ENCODE measurements around the gene BLTP2.
A peak's percentile ranks its signal among the peaks of the same experiment; 100 is the strongest.

The BLTP2 gene

GRCh38 chr17:28686296-28686695 is 41.3 kb upstream of the BLTP2 start:
- H2BK12ac ChIP-seq (ENCODE audit: low read length in 2 of 2), result no peak overlapping the region
- H2BK5ac ChIP-seq (ENCODE audit: low read depth, low read length, poor library complexity, severe bottlenecking), result no peak overlapping the region
- no peaks in the 10 kb centered on the region for H3K4me1 ChIP-seq (ENCODE audit: control insufficient read depth, insufficient read depth, low read depth, low read length)
- no peak overlapping the region for H2BK15ac ChIP-seq (ENCODE audit: low read depth, poor library complexity, severe bottlenecking)
- H3K4ac ChIP-seq (ENCODE audit: low read depth in 1 of 2, low read length in 2 of 2), result no peak overlapping the region
- no peak overlapping the region for H4K91ac ChIP-seq (ENCODE audit: low read length)
- H3K14ac ChIP-seq (ENCODE audit: low read length in 2 of 2), result no peak overlapping the region
- H2BK120ac ChIP-seq (ENCODE audit: low read depth, low read length), result no peak overlapping the region
- H3K9ac ChIP-seq (ENCODE audit: low read length), result no peak overlapping the region
- no peak for DNase-seq
- WGBS, result 100% methylated on average over 4 of the region's 4 CpGs
- no peak overlapping the region for H2AFZ ChIP-seq (ENCODE audit: low read depth, low read length)
- peaks cover 84 to 97% of the 10 kb centered on the region in 2 experiments for H3K36me3 ChIP-seq (ENCODE audit: control insufficient read depth in 1 of 2, insufficient read depth in 2 of 2, low read depth in 1 of 2, low read length in 2 of 2)
- H3K4me2 ChIP-seq (ENCODE audit: low read length, poor library complexity, severe bottlenecking), result no peak overlapping the region
- H3K23ac ChIP-seq (ENCODE audit: low read length in 2 of 2), result no peak overlapping the region
- H3K9me3 ChIP-seq (ENCODE audit: control insufficient read depth, low read length), result no peaks in the 10 kb centered on the region
- H4K8ac ChIP-seq (ENCODE audit: low read length), result no peak overlapping the region
- no peak overlapping the region for H2AK5ac ChIP-seq (ENCODE audit: low read length, severe bottlenecking)
- H3K79me1 ChIP-seq (replicated peaks; ENCODE audit: low read length, poor library complexity, severe bottlenecking), result peaks cover 17% of the 10 kb centered on the region
- H3K27ac ChIP-seq (ENCODE audit: low read length, poor library complexity, severe bottlenecking), result no peak overlapping the region
- no peak overlapping the region for H3K4me3 ChIP-seq (ENCODE audit: insufficient read depth in 1 of 2, low read depth in 1 of 2, low read length in 2 of 2)
- no peak overlapping the region for H3K18ac ChIP-seq (ENCODE audit: low read depth in 1 of 2, low read length in 2 of 2)
- H3K27me3 ChIP-seq (ENCODE audit: control insufficient read depth in 1 of 2, insufficient read depth in 1 of 2, low read length in 2 of 2), result no peaks in the 10 kb centered on the region

- H2BK5ac ChIP-seq (ENCODE audit: low read depth, low read length, poor library complexity, severe bottlenecking), result no peak overlapping the region
- no peak overlapping the region for H2BK15ac ChIP-seq (ENCODE audit: low read depth, poor library complexity, severe bottlenecking)
- no peak overlapping the region for H3K4me2 ChIP-seq (ENCODE audit: low read length, poor library complexity, severe bottlenecking)
- no peaks in the 10 kb centered on the region for H3K27me3 ChIP-seq (ENCODE audit: control insufficient read depth in 1 of 2, insufficient read depth in 1 of 2, low read length in 2 of 2)
- H2AK5ac ChIP-seq (ENCODE audit: low read length, severe bottlenecking), result no peak overlapping the region
- no peak overlapping the region for H3K9ac ChIP-seq (ENCODE audit: low read length)
- peaks cover 17% of the 10 kb centered on the region for H3K79me1 ChIP-seq (replicated peaks; ENCODE audit: low read length, poor library complexity, severe bottlenecking)
- no peaks in the 10 kb centered on the region for H3K9me3 ChIP-seq (ENCODE audit: control insufficient read depth, low read length)
- WGBS, result 95% methylated on average over 5 of the region's 5 CpGs
- H3K27ac ChIP-seq (ENCODE audit: low read length, poor library complexity, severe bottlenecking), result no peak overlapping the region
- no peak for DNase-seq
- no peak overlapping the region for H2AFZ ChIP-seq (ENCODE audit: low read depth, low read length)
- H3K18ac ChIP-seq (ENCODE audit: low read depth in 1 of 2, low read length in 2 of 2), result no peak overlapping the region
- no peaks in the 10 kb centered on the region for H3K4me1 ChIP-seq (ENCODE audit: control insufficient read depth, insufficient read depth, low read depth, low read length)
- H3K4ac ChIP-seq (ENCODE audit: low read depth in 1 of 2, low read length in 2 of 2), result no peak overlapping the region
- H4K91ac ChIP-seq (ENCODE audit: low read length), result no peak overlapping the region
- H2BK12ac ChIP-seq (ENCODE audit: low read length in 2 of 2), result no peak overlapping the region
- H3K14ac ChIP-seq (ENCODE audit: low read length in 2 of 2), result no peak overlapping the region
- no peak overlapping the region for H3K23ac ChIP-seq (ENCODE audit: low read length in 2 of 2)
- no peak overlapping the region for H4K8ac ChIP-seq (ENCODE audit: low read length)
- no peak overlapping the region for H2BK120ac ChIP-seq (ENCODE audit: low read depth, low read length)
- no peak overlapping the region for H3K4me3 ChIP-seq (ENCODE audit: insufficient read depth in 1 of 2, low read depth in 1 of 2, low read length in 2 of 2)
- peaks cover 83 to 97% of the 10 kb centered on the region in 2 experiments for H3K36me3 ChIP-seq (ENCODE audit: control insufficient read depth in 1 of 2, insufficient read depth in 2 of 2, low read depth in 1 of 2, low read length in 2 of 2)
Measured at GRCh38 chr17:28685366-28685765, 40.4 kb upstream of the BLTP2 start.

GRCh38 chr17:28684963-28685362 is 40.0 kb upstream of the BLTP2 start:
- no peak overlapping the region for H3K4me3 ChIP-seq (ENCODE audit: insufficient read depth in 1 of 2, low read depth in 1 of 2, low read length in 2 of 2)
- H3K18ac ChIP-seq (ENCODE audit: low read depth in 1 of 2, low read length in 2 of 2), result no peak overlapping the region
- no peak overlapping the region for H2BK5ac ChIP-seq (ENCODE audit: low read depth, low read length, poor library complexity, severe bottlenecking)
- H4K8ac ChIP-seq (ENCODE audit: low read length), result no peak overlapping the region
- H3K36me3 ChIP-seq (ENCODE audit: control insufficient read depth in 1 of 2, insufficient read depth in 2 of 2, low read depth in 1 of 2, low read length in 2 of 2), result peaks cover 82 to 96% of the 10 kb centered on the region in 2 experiments
- no peak overlapping the region for H3K9ac ChIP-seq (ENCODE audit: low read length)
- H3K27me3 ChIP-seq (ENCODE audit: control insufficient read depth in 1 of 2, insufficient read depth in 1 of 2, low read length in 2 of 2), result no peaks in the 10 kb centered on the region
- no peak overlapping the region for H3K23ac ChIP-seq (ENCODE audit: low read length in 2 of 2)
- no peaks in the 10 kb centered on the region for H3K9me3 ChIP-seq (ENCODE audit: control insufficient read depth, low read length)
- WGBS, result 21% methylated on average over 3 of the region's 3 CpGs
- H2AFZ ChIP-seq (ENCODE audit: low read depth, low read length), result no peak overlapping the region
- H3K14ac ChIP-seq (ENCODE audit: low read length in 2 of 2), result no peak overlapping the region
- no peak overlapping the region for H2BK15ac ChIP-seq (ENCODE audit: low read depth, poor library complexity, severe bottlenecking)
- no peak overlapping the region for H3K4ac ChIP-seq (ENCODE audit: low read depth in 1 of 2, low read length in 2 of 2)
- H2BK12ac ChIP-seq (ENCODE audit: low read length in 2 of 2), result no peak overlapping the region
- H3K4me1 ChIP-seq (ENCODE audit: control insufficient read depth, insufficient read depth, low read depth, low read length), result no peaks in the 10 kb centered on the region
- no peak overlapping the region for H3K27ac ChIP-seq (ENCODE audit: low read length, poor library complexity, severe bottlenecking)
- H2BK120ac ChIP-seq (ENCODE audit: low read depth, low read length), result no peak overlapping the region
- peak; percentile 84 for DNase-seq
- H4K91ac ChIP-seq (ENCODE audit: low read length), result no peak overlapping the region
- peaks cover 17% of the 10 kb centered on the region for H3K79me1 ChIP-seq (replicated peaks; ENCODE audit: low read length, poor library complexity, severe bottlenecking)
- H3K4me2 ChIP-seq (ENCODE audit: low read length, poor library complexity, severe bottlenecking), result no peak overlapping the region
- no peak overlapping the region for H2AK5ac ChIP-seq (ENCODE audit: low read length, severe bottlenecking)

DNA sequence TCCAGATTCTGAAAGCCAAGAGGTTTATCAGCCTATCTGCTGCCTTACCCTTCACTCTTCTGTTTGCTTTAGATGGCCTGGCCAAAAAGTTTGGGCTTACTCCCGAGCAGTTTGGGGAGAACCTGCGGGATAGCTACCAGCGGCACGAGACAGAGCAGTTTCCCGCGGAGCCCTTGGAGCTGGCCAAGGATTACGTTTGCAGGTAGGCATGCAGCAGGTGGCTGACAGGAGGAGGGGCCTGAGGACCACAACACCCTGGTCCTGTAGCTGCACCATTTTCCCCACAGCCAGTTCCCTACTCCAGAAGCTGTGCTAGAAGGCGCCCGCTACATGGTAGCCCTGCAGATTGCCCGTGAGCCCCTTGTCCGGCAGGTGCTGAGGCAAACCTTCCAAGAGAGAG is 37.7 kb upstream of the BLTP2 start:
- H3K4ac ChIP-seq (ENCODE audit: low read depth in 1 of 2, low read length in 2 of 2), result no peak overlapping the region
- H3K27ac ChIP-seq (ENCODE audit: low read length, poor library complexity, severe bottlenecking), result no peak overlapping the region
- no peak for DNase-seq
- 96% methylated on average over 11 of the region's 11 CpGs for WGBS
- no peak overlapping the region for H3K4me3 ChIP-seq (ENCODE audit: insufficient read depth in 1 of 2, low read depth in 1 of 2, low read length in 2 of 2)
- H3K9me3 ChIP-seq (ENCODE audit: control insufficient read depth, low read length), result no peaks in the 10 kb centered on the region
- H4K8ac ChIP-seq (ENCODE audit: low read length), result no peak overlapping the region
- no peak overlapping the region for H2BK120ac ChIP-seq (ENCODE audit: low read depth, low read length)
- peaks cover 90 to 93% of the 10 kb centered on the region in 2 experiments for H3K36me3 ChIP-seq (ENCODE audit: control insufficient read depth in 1 of 2, insufficient read depth in 2 of 2, low read depth in 1 of 2, low read length in 2 of 2)
- H2BK15ac ChIP-seq (ENCODE audit: low read depth, poor library complexity, severe bottlenecking), result no peak overlapping the region
- no peak overlapping the region for H3K14ac ChIP-seq (ENCODE audit: low read length in 2 of 2)
- no peak overlapping the region for H3K9ac ChIP-seq (ENCODE audit: low read length)
- no peak overlapping the region for H2BK5ac ChIP-seq (ENCODE audit: low read depth, low read length, poor library complexity, severe bottlenecking)
- no peak overlapping the region for H3K18ac ChIP-seq (ENCODE audit: low read depth in 1 of 2, low read length in 2 of 2)
- no peak overlapping the region for H3K4me2 ChIP-seq (ENCODE audit: low read length, poor library complexity, severe bottlenecking)
- H2AK5ac ChIP-seq (ENCODE audit: low read length, severe bottlenecking), result no peak overlapping the region
- H3K27me3 ChIP-seq (ENCODE audit: control insufficient read depth in 1 of 2, insufficient read depth in 1 of 2, low read length in 2 of 2), result no peaks in the 10 kb centered on the region
- no peak overlapping the region for H2BK12ac ChIP-seq (ENCODE audit: low read length in 2 of 2)
- no peak overlapping the region for H4K91ac ChIP-seq (ENCODE audit: low read length)
- no peak overlapping the region for H2AFZ ChIP-seq (ENCODE audit: low read depth, low read length)
- H3K79me1 ChIP-seq (replicated peaks; ENCODE audit: low read length, poor library complexity, severe bottlenecking), result peaks cover 23% of the 10 kb centered on the region
- H3K4me1 ChIP-seq (ENCODE audit: control insufficient read depth, insufficient read depth, low read depth, low read length), result no peaks in the 10 kb centered on the region
- no peak overlapping the region for H3K23ac ChIP-seq (ENCODE audit: low read length in 2 of 2)
